IMR-90 (cell line): ENCODE data around the gene GPC6. TPM values are rescaled to one million over a fixed set of nuclear protein-coding genes. Genes with fewer than 3 reads are reported as not detected.

Source experiments
- ATAC-seq: fragments of 200-7000 bp; cut with Tn5 transposase; 2 replicates; pipeline ENCODE4 v1.9.1; 2020; ENCODE audit warnings: low read depth, mild to moderate bottlenecking, moderate library complexity
- BruUV-seq: library from RNA; stranded (reverse); fragments of 400-500 nt; replicated peaks from 2 replicates; lab custom pipeline; 2021; lab: Mats Ljungman, UMichigan
- CTCF ChIA-PET: fragments of 300-600 bp; formaldehyde crosslinking; extraction: SDS; loops from one replicate; lab custom pipeline; 2021; ENCODE audit warnings: antibody characterized with exemption; lab: Yijun Ruan, JAX
- POLR2A ChIA-PET: fragments of 300-600 bp; sonication (Branson Sonifier 250); formaldehyde crosslinking; loops from one replicate; lab custom pipeline; 2022; ENCODE audit warnings: antibody characterized with exemption; ENCODE audit not compliant: unreplicated experiment; lab: Charles Lee
- DNase-seq: peaks from one replicate; pipeline ENCODE4 v3.0.0; 2013
- H2AFZ ChIP-seq: replicated peaks from 2 replicates; pipeline ENCODE3; 2013; ENCODE audit warnings: low read length, mild to moderate bottlenecking; ENCODE audit not compliant: poor library complexity
- H2AK5ac ChIP-seq: 2 replicates; pipeline ENCODE4 v1.6.1; 2013; ENCODE audit warnings: low read depth, low read length, inconsistent platforms
- H2AK9ac ChIP-seq: replicated peaks from 2 replicates; pipeline ENCODE3; 2013; ENCODE audit warnings: mild to moderate bottlenecking, low read depth, low read length, moderate library complexity; ENCODE audit not compliant: poor library complexity
- H2BK120ac ChIP-seq: 2 replicates; pipeline ENCODE4 v1.6.1; 2013; ENCODE audit warnings: low read depth, low read length, inconsistent platforms
- H2BK15ac ChIP-seq: 3 replicates; pipeline ENCODE4 v1.6.1; 2013; ENCODE audit warnings: low read depth, low read length, inconsistent platforms
- H2BK20ac ChIP-seq: 2 replicates; pipeline ENCODE4 v1.6.1; 2013; ENCODE audit warnings: low read depth, mild to moderate bottlenecking, inconsistent platforms, low read length, moderate library complexity
- H2BK5ac ChIP-seq: 2 replicates; pipeline ENCODE4 v1.6.1; 2013; ENCODE audit warnings: mild to moderate bottlenecking, low read depth, low read length, inconsistent platforms; ENCODE audit not compliant: poor library complexity, severe bottlenecking
- H3K14ac ChIP-seq: replicated peaks from 2 replicates; pipeline ENCODE4 v1.6.1; 2013; ENCODE audit warnings: low read depth, low read length, inconsistent platforms
- H3K18ac ChIP-seq: 2 replicates; pipeline ENCODE4 v1.6.1; 2013; ENCODE audit warnings: low read depth, low read length, control low read depth
- H3K23ac ChIP-seq: 2 replicates; pipeline ENCODE4 v1.6.1; 2013; ENCODE audit warnings: low read depth, low read length, inconsistent platforms
- H3K27ac ChIP-seq: 2 replicates; pipeline ENCODE4 v1.5.1; 2013; ENCODE audit warnings: mild to moderate bottlenecking, control low read depth, low read length; ENCODE audit not compliant: insufficient read depth
- H3K27me3 ChIP-seq: 2 replicates; pipeline ENCODE4 v1.6.1; 2013; ENCODE audit warnings: low read length; ENCODE audit not compliant: control insufficient read depth, insufficient read depth
- H3K36me3 ChIP-seq: 2 replicates; pipeline ENCODE4 v1.6.1; 2013; ENCODE audit warnings: low read length, mixed read lengths; ENCODE audit not compliant: control insufficient read depth, insufficient read depth
- H3K4ac ChIP-seq: 2 replicates; pipeline ENCODE4 v1.6.1; 2013; ENCODE audit warnings: low read depth, low read length, inconsistent platforms
- H3K4me1 ChIP-seq: 2 replicates; pipeline ENCODE4 v1.6.1; 2013; ENCODE audit warnings: low read length, mixed read lengths; ENCODE audit not compliant: control insufficient read depth, insufficient read depth
- H3K4me2 ChIP-seq: 2 replicates; pipeline ENCODE4 v1.6.1; 2013; ENCODE audit warnings: low read depth, mild to moderate bottlenecking, control low read depth, low read length, moderate library complexity
- H3K4me3 ChIP-seq: 2 replicates; pipeline ENCODE4 v1.5.1; 2013; ENCODE audit warnings: low read depth, mild to moderate bottlenecking, control low read depth, low read length, moderate library complexity; ENCODE audit not compliant: insufficient read depth
- H3K56ac ChIP-seq: 2 replicates; pipeline ENCODE4 v1.6.1; 2013; ENCODE audit warnings: low read length, inconsistent platforms; ENCODE audit not compliant: insufficient read depth; ENCODE audit errors: extremely low read depth
- H3K79me1 ChIP-seq, 2 experiments: 2 replicates each; pipeline ENCODE4 v1.6.1; 2013; ENCODE audit warnings: low read length in 2 of 2, inconsistent platforms in 1 of 2, low read depth in 1 of 2
- H3K9ac ChIP-seq: 2 replicates; pipeline ENCODE4 v1.6.1; 2013; ENCODE audit warnings: low read depth, low read length, control low read depth
- H3K9me1 ChIP-seq: 2 replicates; pipeline ENCODE4 v1.6.1; 2013; ENCODE audit warnings: low read length, inconsistent platforms; ENCODE audit not compliant: insufficient read depth
- H3K9me3 ChIP-seq: 2 replicates; pipeline ENCODE4 v1.6.1; 2013; ENCODE audit warnings: low read length; ENCODE audit not compliant: control insufficient read depth, insufficient read depth
- H4K20me1 ChIP-seq: 2 replicates; pipeline ENCODE4 v1.6.1; 2013; ENCODE audit warnings: low read length, inconsistent platforms; ENCODE audit not compliant: insufficient read depth
- H4K5ac ChIP-seq: 2 replicates; pipeline ENCODE4 v1.6.1; 2013; ENCODE audit warnings: mild to moderate bottlenecking, low read depth, low read length, control low read depth
- H4K8ac ChIP-seq, 2 experiments: 2 replicates each; pipeline ENCODE4 v1.6.1; 2013; ENCODE audit warnings: low read depth in 2 of 2, low read length in 2 of 2, control low read depth in 1 of 2, inconsistent platforms in 1 of 2
- H4K91ac ChIP-seq: 2 replicates; pipeline ENCODE4 v1.6.1; 2013; ENCODE audit warnings: low read depth, low read length, inconsistent platforms; ENCODE audit not compliant: insufficient read depth
- POLR2A ChIP-seq: IDR thresholded peaks from 2 replicates; pipeline ENCODE4 v1.6.1; 2012; ENCODE audit warnings: mild to moderate bottlenecking, low read depth, low read length
- RCOR1 ChIP-seq: IDR thresholded peaks from 2 replicates; pipeline ENCODE4 v1.6.1; 2012; ENCODE audit warnings: mild to moderate bottlenecking, low read length, improper control_type of control experiment; ENCODE audit not compliant: insufficient replicate concordance
- WGBS, 2 experiments: methylation state at CpG; one replicate each; pipeline versions ENCODE4 v1.1.5 to v1.1.7; 2013; ENCODE audit warnings: missing lambda C conversion rate in 2 of 2; ENCODE audit not compliant: insufficient read length in 1 of 2; ENCODE audit errors: extremely low coverage in 2 of 2; 5-methylcytosine and 5-hydroxymethylcytosine counted together
- dilution Hi-C: fragments of 300-500 bp; cut with HindIII; formaldehyde crosslinking; loops from one replicate; pipeline ENCODE4 v1.14.3; 2018; ENCODE audit warnings: low sequenced_read_pairs; ENCODE audit not compliant: unreplicated experiment
- in situ Hi-C: fragments of 300-500 bp; cut with MboI; formaldehyde crosslinking; loops from 3 replicates; pipeline ENCODE4 v1.14.3; 2019; ENCODE audit warnings: low sequenced_read_pairs, inconsistent platforms, mixed read lengths
- intact Hi-C: fragments of 100-400 bp; cut with micrococcal nuclease; formaldehyde crosslinking; loops from 2 replicates; pipeline ENCODE4 v1.10.0; 2022
- polyA plus RNA-seq, 3 experiments: library from polyadenylated mRNA; depleted of rRNA; stranded (reverse); fragments of >200 nt; gene quantifications; 2 replicates each; pipeline ENCODE4 v1.2.3, GENCODE V29; 2012; ENCODE audit warnings: low replicate concordance in 1 of 3
- total RNA-seq: library from RNA; depleted of rRNA; stranded (reverse); fragments of >200 nt; gene quantifications from 2 replicates; pipeline ENCODE4 v1.2.3, GENCODE V29; 2012

GPC6 gene
- total and polyA plus RNA-seq, 2 of the 4 experiments (the other 2 are of a cell fraction), result 14.9 to 39.4 TPM

- ATAC-seq (no peak), DNase-seq (no peak)
- Histone ChIP-seq H2AK9ac (no peak overlapping the region), H3K56ac (no peak overlapping the region), H3K9me1 (no peaks in the 10 kb centered on the region), H3K27me3 (no peaks in the 10 kb centered on the region), H4K8ac (no peak overlapping the region), H2BK15ac (no peak overlapping the region), H3K4me3 (no peak overlapping the region), H2BK5ac (no peak overlapping the region), H2AFZ (no peak overlapping the region), H3K9me3 (no peaks in the 10 kb centered on the region), H3K4me1 (no peaks in the 10 kb centered on the region; the same call in 1 of the 2 replicates), H3K36me3 (no peaks in the 10 kb centered on the region), H2BK20ac (no peak overlapping the region; the same call in 1 of the 2 replicates), H2BK120ac (no peak overlapping the region), H3K23ac (no peak overlapping the region), H3K27ac (no peak overlapping the region), H4K5ac (no peak overlapping the region), H3K79me1 (no peaks in the 10 kb centered on the region), H3K4ac (no peak overlapping the region), H3K14ac (no peak overlapping the region), H4K20me1 (no peaks in the 10 kb centered on the region), H3K18ac (no peak overlapping the region), H2AK5ac (no peak overlapping the region), H4K91ac (no peak overlapping the region), H3K9ac (no peak overlapping the region), H3K4me2 (peak overlapping the region; percentile 22; the same call in 1 of the 2 replicates)
- no peak for TF ChIP-seq RCOR1
- TF ChIP-seq POLR2A, result no peak
- CTCF ChIA-PET, result no interaction called here
- POLR2A ChIA-PET, result no interaction called here
- BruUV-seq, result no TSS peak
- WGBS, 2 experiments, result 100% methylated on average over 1 of the region's 3 CpGs; no CpG with 5 or more reads in 1 of the 2 experiments
- dilution Hi-C loops, result no loop called here
- intact Hi-C loops, result no loop called here
- in situ Hi-C loops, result no loop called here
Observed at GRCh38 chr13:93800342-93800741, 573.7 kb downstream of the GPC6 start.
